8988T (cell line): ENCODE measurements around the gene KAT14.
"Not testable (repeated sequence)": the region's sequence is repeated elsewhere in the genome, so short reads cannot be mapped to it uniquely, and the experiment has no call there.

Source experiments
- DNase-seq: peaks from one replicate; pipeline ENCODE4 v3.0.0; 2011

Gene KAT14

GRCh38 chr20:18224968-18225568 lies 87.4 kb downstream of the KAT14 start:
- DNase-seq, result peak; percentile 23

GRCh38 chr20:18225632-18226031 lies 88.0 kb downstream of the KAT14 start:
- no peak for DNase-seq

GRCh38 chr20:18226741-18227140 lies 89.1 kb downstream of the KAT14 start:
- not testable (repeated sequence) for DNase-seq

GRCh38 chr20:18233408-18233943 lies 95.8 kb downstream of the KAT14 start:
- no peak for DNase-seq
